GM21723 (cell line): Measurements from ENCODE around the gene HDAC4.

Source experiments
- ATAC-seq: cut with Tn5 transposase; IDR thresholded peaks from one replicate; pipeline ENCODE4 v1.9.1; 2021; ENCODE audit warnings: mild to moderate bottlenecking, moderate library complexity; ENCODE audit not compliant: unreplicated experiment

Gene HDAC4

GRCh38 chr2:239370876-239371725 is 29.7 kb downstream of the HDAC4 start:
- ATAC-seq, result no peak

- ATAC-seq, result no peak
Measured at GRCh38 chr2:239370403-239370802, 30.4 kb downstream of the HDAC4 start.

GRCh38 chr2:239369631-239370161 is 31.1 kb downstream of the HDAC4 start:
- peak; percentile 85 for ATAC-seq

GRCh38 chr2:239368906-239369552 is 31.8 kb downstream of the HDAC4 start:
- ATAC-seq, result peak; percentile 27

GRCh38 chr2:239368321-239368720 is 32.5 kb downstream of the HDAC4 start:
- ATAC-seq, result no peak

- no peak for ATAC-seq
Measured at GRCh38 chr2:239366740-239367139, 34.1 kb downstream of the HDAC4 start.

- no peak for ATAC-seq
Measured at GRCh38 chr2:239365782-239366435, 34.9 kb downstream of the HDAC4 start.

- ATAC-seq, result no peak
Measured at GRCh38 chr2:239365071-239365781, 35.6 kb downstream of the HDAC4 start.

GRCh38 chr2:239363946-239364637 is 36.7 kb downstream of the HDAC4 start:
- no peak for ATAC-seq

GRCh38 chr2:239362507-239362906 is 38.3 kb downstream of the HDAC4 start:
- ATAC-seq, result no peak

GRCh38 chr2:239361311-239361642 is 39.5 kb downstream of the HDAC4 start:
- ATAC-seq, result no peak

- ATAC-seq, result no peak
Measured at GRCh38 chr2:239360421-239361310, 40.2 kb downstream of the HDAC4 start.

- no peak for ATAC-seq
Measured at GRCh38 chr2:239360008-239360407, 40.8 kb downstream of the HDAC4 start.

GRCh38 chr2:239359196-239359912 is 41.5 kb downstream of the HDAC4 start:
- ATAC-seq, result no peak

GRCh38 chr2:239358062-239358754 is 42.6 kb downstream of the HDAC4 start:
- ATAC-seq, result no peak

- ATAC-seq, result no peak
Measured at GRCh38 chr2:239355724-239356123, 45.1 kb downstream of the HDAC4 start.

GRCh38 chr2:239355139-239355538 is 45.7 kb downstream of the HDAC4 start:
- ATAC-seq, result no peak

GRCh38 chr2:239354791-239355136 is 46.1 kb downstream of the HDAC4 start:
- ATAC-seq, result no peak
